ENCODE measurements around the gene TOMM20. TPM values are rescaled to one million over a fixed set of nuclear protein-coding genes. Genes with fewer than 3 reads are reported as not detected.
"Not testable (repeated sequence)": the region's sequence is repeated elsewhere in the genome, so short reads cannot be mapped to it uniquely, and the experiment has no call there.

Gene TOMM20
- total and polyA plus RNA-seq, 2 of the 8 experiments (the other 6 are each of a cell fraction or from before 2014, with no cell fraction given), result 71.4 to 168 TPM

DNA sequence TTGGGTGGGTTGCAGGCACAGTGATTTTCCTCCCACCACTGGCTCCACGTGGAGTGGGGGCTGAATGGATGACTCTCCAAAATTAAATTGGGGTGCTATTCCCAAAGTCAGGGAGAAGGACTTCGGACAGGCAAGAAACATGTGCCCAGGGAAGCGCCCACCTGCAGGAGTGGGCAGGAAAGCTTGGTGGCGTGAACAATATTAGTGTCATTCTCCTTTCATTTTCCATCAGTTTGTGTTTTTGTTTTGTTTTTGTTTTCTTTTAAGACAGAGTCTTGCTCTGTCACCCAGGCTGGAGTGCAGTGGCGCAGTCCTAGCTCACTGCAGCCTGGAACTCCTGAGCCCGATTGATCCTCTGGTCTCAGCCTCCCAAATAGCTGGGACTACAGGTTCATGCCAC is 30.1 kb downstream of the TOMM20 start:
- H3K9ac ChIP-seq (replicated peaks in 1 of 4; ENCODE audit: extremely low read depth in 1 of 4, low read depth in 3 of 4, low read length in 3 of 4), result no peak overlapping the region
- no peak overlapping the region for H3K4me2 ChIP-seq (ENCODE audit: insufficient read depth in 1 of 2, low read depth in 2 of 2, low read length in 2 of 2)
- H2BK120ac ChIP-seq (replicated peaks; ENCODE audit: low read depth, low read length), result no peak overlapping the region
- H3K27me3 ChIP-seq (replicated peaks in 1 of 4; ENCODE audit: control insufficient read depth in 3 of 4, extremely low read depth in 1 of 4, insufficient read depth in 3 of 4, low read length in 3 of 4), result no peaks in the 10 kb centered on the region
- no peak for TF ChIP-seq HDAC6 (IDR thresholded peaks at IDR 0.05; ENCODE audit: low read depth, low read length)
- H3K23ac ChIP-seq (ENCODE audit: insufficient read length), result no peak overlapping the region
- no peak overlapping the region for H2BK5ac ChIP-seq (ENCODE audit: low read depth, low read length)
- no peak for FAIRE-seq
- no peak overlapping the region for H2BK12ac ChIP-seq (ENCODE audit: low read depth, low read length)
- no peak overlapping the region for H4K91ac ChIP-seq (replicated peaks; ENCODE audit: insufficient read length, low read length)
- H2BK15ac ChIP-seq (ENCODE audit: low read length), result no peak overlapping the region
- H3K79me1 ChIP-seq (ENCODE audit: low read depth, low read length), result no peaks in the 10 kb centered on the region
- H3K14ac ChIP-seq (ENCODE audit: insufficient read length), result no peak overlapping the region
- H3K4me3 ChIP-seq (ENCODE audit: extremely low read depth in 1 of 4, insufficient read depth in 2 of 4, low read depth in 3 of 4, low read length in 4 of 4), result no peak overlapping the region
- no peaks in the 10 kb centered on the region; the same call in 1 of the 2 replicates for H3K23me2 ChIP-seq (ENCODE audit: low read depth, low read length)
- H3K36me3 ChIP-seq (ENCODE audit: control insufficient read depth in 2 of 4, insufficient read depth in 4 of 4, low read length in 3 of 4), result no peaks in the 10 kb centered on the region
- no peak for DNase-seq (ENCODE audit: low read depth in 1 of 2, low spot score in 2 of 2)
- POLR2A ChIA-PET (ENCODE audit: partially characterized antibody), result no interaction called here
- no peak overlapping the region; the same call in 1 of the 2 replicates for H4K8ac ChIP-seq (ENCODE audit: extremely low read depth, insufficient read depth, low read length)
- peaks cover 0 to 4% (median 2%) of the 10 kb centered on the region in 4 experiments; a peak in 5 of 7 replicates for H3K4me1 ChIP-seq (replicated peaks in 1 of 4; ENCODE audit: control insufficient read depth in 3 of 4, insufficient read depth in 4 of 4, low read length in 3 of 4)
- peaks cover 0 to 2% of the 10 kb centered on the region in 2 experiments for H4K20me1 ChIP-seq (replicated peaks in 1 of 2; ENCODE audit: control insufficient read depth in 1 of 2, insufficient read depth in 2 of 2, low read length in 2 of 2)
- H3K4ac ChIP-seq (replicated peaks; ENCODE audit: insufficient read length, low read depth, low read length), result no peak overlapping the region
- H3K27ac ChIP-seq (ENCODE audit: low read depth, low read length), result no peak overlapping the region
- no peak overlapping the region for H2AFZ ChIP-seq (ENCODE audit: low read length)
- no peak overlapping the region for H3K56ac ChIP-seq (replicated peaks; ENCODE audit: insufficient read length, low read depth, low read length)
- H3K18ac ChIP-seq (ENCODE audit: extremely low read depth, low read length), result no peak overlapping the region
- 88% methylated on average over 6 of the region's 6 CpGs; no CpG with 5 or more reads in 1 of the 2 experiments for WGBS, 2 experiments (ENCODE audit: extremely low coverage in 1 of 2, insufficient coverage in 1 of 2, insufficient read length in 1 of 2, insufficient replicate concordance in 2 of 2, low coverage in 1 of 2, low lambda C conversion rate in 2 of 2, missing lambda C conversion rate in 1 of 2)
- H2AK5ac ChIP-seq (ENCODE audit: low read depth, low read length), result no peak overlapping the region
- H2BK20ac ChIP-seq (ENCODE audit: low read length), result no peak overlapping the region
- CTCF ChIA-PET (ENCODE audit: partially characterized antibody), result interaction anchor here (0.7 to 1.1 kb wide), 3 partner anchors 329 to 599 kb away, joined by 3 to 4 read pairs (median 4); no protein-coding TSS in a partner anchor
- no peaks in the 10 kb centered on the region for H3K79me2 ChIP-seq (ENCODE audit: control insufficient read depth in 1 of 2, insufficient read depth in 2 of 2, low read length in 2 of 2)
- no peaks in the 10 kb centered on the region for H3K9me3 ChIP-seq (ENCODE audit: insufficient read depth in 2 of 2, low read depth in 1 of 2, low read length in 1 of 2)
- no peak overlapping the region for H4K5ac ChIP-seq (ENCODE audit: insufficient read length, low read depth, low read length)

DNA sequence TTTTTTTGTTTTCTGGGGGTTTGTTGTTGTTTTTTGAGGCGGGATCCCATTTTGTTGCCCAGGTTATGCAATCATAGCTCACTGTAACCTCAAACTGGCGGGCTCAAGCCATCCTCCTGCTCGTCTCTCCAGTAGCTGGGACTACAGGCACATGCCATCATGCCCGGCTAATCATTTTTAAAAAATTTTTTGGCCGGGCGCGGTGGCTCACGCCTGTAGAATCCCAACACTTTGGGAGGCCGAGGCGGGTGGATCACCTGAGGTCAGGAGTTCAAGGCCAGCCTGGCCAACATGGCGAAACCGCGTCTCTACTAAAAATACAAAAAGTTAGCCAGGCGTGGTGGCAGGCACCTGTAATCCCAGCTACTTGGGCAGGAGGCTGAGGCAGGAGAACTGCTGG is 31.1 kb downstream of the TOMM20 start:
- H4K8ac ChIP-seq (ENCODE audit: extremely low read depth, insufficient read depth, low read length); H3K14ac ChIP-seq (ENCODE audit: insufficient read length); H3K9me3 ChIP-seq (ENCODE audit: insufficient read depth in 2 of 2, low read depth in 1 of 2, low read length in 1 of 2); H3K23ac ChIP-seq (ENCODE audit: insufficient read length); POLR2A ChIA-PET (ENCODE audit: partially characterized antibody); H3K56ac ChIP-seq (replicated peaks; ENCODE audit: insufficient read length, low read depth, low read length); H3K4ac ChIP-seq (replicated peaks; ENCODE audit: insufficient read length, low read depth, low read length); H3K27me3 ChIP-seq (replicated peaks in 1 of 4; ENCODE audit: control insufficient read depth in 3 of 4, extremely low read depth in 1 of 4, insufficient read depth in 3 of 4, low read length in 3 of 4); H3K4me3 ChIP-seq (ENCODE audit: extremely low read depth in 1 of 4, insufficient read depth in 2 of 4, low read depth in 3 of 4, low read length in 4 of 4); H2BK15ac ChIP-seq (ENCODE audit: low read length); H2BK12ac ChIP-seq (ENCODE audit: low read depth, low read length); H2AK5ac ChIP-seq (ENCODE audit: low read depth, low read length); H3K9ac ChIP-seq (replicated peaks in 1 of 4; ENCODE audit: extremely low read depth in 1 of 4, low read depth in 3 of 4, low read length in 3 of 4); DNase-seq (ENCODE audit: low read depth in 1 of 2, low spot score in 2 of 2); FAIRE-seq; H3K4me2 ChIP-seq (ENCODE audit: insufficient read depth in 1 of 2, low read depth in 2 of 2, low read length in 2 of 2); H3K79me1 ChIP-seq (ENCODE audit: low read depth, low read length); H3K18ac ChIP-seq (ENCODE audit: extremely low read depth, low read length); H3K36me3 ChIP-seq (ENCODE audit: control insufficient read depth in 2 of 4, insufficient read depth in 4 of 4, low read length in 3 of 4); H4K20me1 ChIP-seq (replicated peaks in 1 of 2; ENCODE audit: control insufficient read depth in 1 of 2, insufficient read depth in 2 of 2, low read length in 2 of 2); H2BK20ac ChIP-seq (ENCODE audit: low read length); H3K79me2 ChIP-seq (ENCODE audit: control insufficient read depth in 1 of 2, insufficient read depth in 2 of 2, low read length in 2 of 2); H3K4me1 ChIP-seq (replicated peaks in 1 of 4; ENCODE audit: control insufficient read depth in 3 of 4, insufficient read depth in 4 of 4, low read length in 3 of 4); H4K5ac ChIP-seq (ENCODE audit: insufficient read length, low read depth, low read length); H2BK120ac ChIP-seq (replicated peaks; ENCODE audit: low read depth, low read length); H2AFZ ChIP-seq (ENCODE audit: low read length); H3K23me2 ChIP-seq (ENCODE audit: low read depth, low read length); H3K27ac ChIP-seq (ENCODE audit: low read depth, low read length); H4K91ac ChIP-seq (replicated peaks; ENCODE audit: insufficient read length, low read length); H2BK5ac ChIP-seq (ENCODE audit: low read depth, low read length): not testable (repeated sequence)
- CTCF ChIA-PET (ENCODE audit: partially characterized antibody), result interaction anchor here (0.6 to 8.5 kb wide), 4 partner anchors 9 to 632 kb away, joined by 3 to 68 read pairs (median 4); no protein-coding TSS in a partner anchor
- WGBS, 2 experiments (ENCODE audit: extremely low coverage in 1 of 2, insufficient coverage in 1 of 2, insufficient read length in 1 of 2, insufficient replicate concordance in 2 of 2, low coverage in 1 of 2, low lambda C conversion rate in 2 of 2, missing lambda C conversion rate in 1 of 2), result 94% methylated on average over 14 of the region's 14 CpGs; no CpG with 5 or more reads in 1 of the 2 experiments

All from H1 (cell line).